ENCODE measurements around the gene XPR1. TPM values are rescaled to one million over a fixed set of nuclear protein-coding genes. Genes with fewer than 3 reads are reported as not detected.
"Not testable (repeated sequence)": the region's sequence is repeated elsewhere in the genome, so short reads cannot be mapped to it uniquely, and the experiment has no call there.

The XPR1 gene
- total RNA-seq, 1 donor: 31.8 TPM

DNA sequence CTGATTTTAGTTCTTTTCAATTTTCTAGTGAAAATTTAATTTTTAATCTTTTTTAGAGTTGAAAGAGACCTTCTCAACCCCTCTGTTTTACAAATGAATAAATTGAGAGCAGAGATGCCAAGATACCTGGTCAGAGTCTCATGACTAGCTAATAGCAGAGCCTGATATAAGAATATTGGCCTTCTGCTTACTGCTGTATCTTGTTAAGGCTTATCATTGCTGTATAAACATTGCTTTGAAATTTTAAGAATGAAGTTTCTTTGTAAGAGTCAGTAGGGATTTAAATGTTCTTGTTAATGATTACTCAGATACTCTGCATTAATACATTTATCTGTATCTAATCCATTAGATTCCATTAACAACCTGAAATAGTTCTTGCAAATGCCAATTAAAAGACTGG, 9.8 kb downstream of the XPR1 start:
- no peak overlapping the region for H3K4me3 ChIP-seq (ENCODE audit: low read depth, low read length)
- TF ChIP-seq, protein P1, sequence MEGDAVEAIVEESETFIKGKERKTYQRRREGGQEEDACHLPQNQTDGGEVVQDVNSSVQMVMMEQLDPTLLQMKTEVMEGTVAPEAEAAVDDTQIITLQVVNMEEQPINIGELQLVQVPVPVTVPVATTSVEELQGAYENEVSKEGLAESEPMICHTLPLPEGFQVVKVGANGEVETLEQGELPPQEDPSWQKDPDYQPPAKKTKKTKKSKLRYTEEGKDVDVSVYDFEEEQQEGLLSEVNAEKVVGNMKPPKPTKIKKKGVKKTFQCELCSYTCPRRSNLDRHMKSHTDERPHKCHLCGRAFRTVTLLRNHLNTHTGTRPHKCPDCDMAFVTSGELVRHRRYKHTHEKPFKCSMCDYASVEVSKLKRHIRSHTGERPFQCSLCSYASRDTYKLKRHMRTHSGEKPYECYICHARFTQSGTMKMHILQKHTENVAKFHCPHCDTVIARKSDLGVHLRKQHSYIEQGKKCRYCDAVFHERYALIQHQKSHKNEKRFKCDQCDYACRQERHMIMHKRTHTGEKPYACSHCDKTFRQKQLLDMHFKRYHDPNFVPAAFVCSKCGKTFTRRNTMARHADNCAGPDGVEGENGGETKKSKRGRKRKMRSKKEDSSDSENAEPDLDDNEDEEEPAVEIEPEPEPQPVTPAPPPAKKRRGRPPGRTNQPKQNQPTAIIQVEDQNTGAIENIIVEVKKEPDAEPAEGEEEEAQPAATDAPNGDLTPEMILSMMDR (IDR thresholded peaks at IDR 0.05; ENCODE audit: insufficient read depth, low read length): no peak
- DNase-seq (ENCODE audit: low read depth): no peak

DNA sequence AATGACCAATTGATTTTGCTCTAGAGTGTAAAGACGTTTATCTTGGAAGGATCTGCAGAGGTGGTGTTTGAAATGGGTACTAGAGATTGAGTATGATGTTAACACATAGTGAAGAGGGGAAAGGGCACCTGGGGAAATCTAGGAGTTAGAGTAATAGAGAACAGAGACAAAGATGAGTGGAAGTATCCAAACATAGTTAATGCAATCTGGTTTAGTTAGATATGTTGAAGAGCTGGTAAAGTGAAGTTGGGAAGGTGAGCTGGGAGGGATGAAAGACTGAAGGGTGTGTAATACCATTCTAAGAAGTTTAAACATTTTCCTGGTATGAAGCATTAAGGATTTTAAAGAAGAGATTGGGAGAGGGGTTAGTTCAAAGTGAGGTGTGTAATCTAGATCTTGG, 11.0 kb downstream of the XPR1 start:
- no peak overlapping the region for H3K4me3 ChIP-seq (ENCODE audit: low read depth, low read length)
- TF ChIP-seq, protein P1 (IDR thresholded peaks at IDR 0.05; ENCODE audit: insufficient read depth, low read length): no peak
- no peak for DNase-seq (ENCODE audit: low read depth)

DNA sequence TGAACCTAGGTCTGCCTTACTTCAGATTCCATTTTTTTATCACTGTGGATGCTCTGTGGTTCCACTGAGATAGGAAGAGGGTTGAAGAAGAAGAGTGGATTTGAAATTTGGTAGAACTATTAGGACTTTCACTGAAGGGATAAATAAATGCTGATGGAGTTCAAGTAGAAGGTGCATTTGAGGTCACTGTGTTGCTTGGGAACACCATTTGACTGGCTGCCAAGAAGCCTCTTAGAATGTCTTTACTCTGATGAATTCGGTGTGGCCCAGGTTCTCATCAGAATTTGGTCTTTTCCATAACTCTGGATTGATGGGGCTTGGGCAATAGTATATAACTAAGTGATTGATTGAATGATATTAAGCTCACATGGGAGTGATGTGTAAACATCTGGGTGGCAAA, 11.9 kb downstream of the XPR1 start:
- TF ChIP-seq, protein P1 (IDR thresholded peaks at IDR 0.05; ENCODE audit: insufficient read depth, low read length): no peak
- DNase-seq (ENCODE audit: low read depth): peak; percentile 31
- no peak overlapping the region for H3K4me3 ChIP-seq (ENCODE audit: low read depth, low read length)

DNA sequence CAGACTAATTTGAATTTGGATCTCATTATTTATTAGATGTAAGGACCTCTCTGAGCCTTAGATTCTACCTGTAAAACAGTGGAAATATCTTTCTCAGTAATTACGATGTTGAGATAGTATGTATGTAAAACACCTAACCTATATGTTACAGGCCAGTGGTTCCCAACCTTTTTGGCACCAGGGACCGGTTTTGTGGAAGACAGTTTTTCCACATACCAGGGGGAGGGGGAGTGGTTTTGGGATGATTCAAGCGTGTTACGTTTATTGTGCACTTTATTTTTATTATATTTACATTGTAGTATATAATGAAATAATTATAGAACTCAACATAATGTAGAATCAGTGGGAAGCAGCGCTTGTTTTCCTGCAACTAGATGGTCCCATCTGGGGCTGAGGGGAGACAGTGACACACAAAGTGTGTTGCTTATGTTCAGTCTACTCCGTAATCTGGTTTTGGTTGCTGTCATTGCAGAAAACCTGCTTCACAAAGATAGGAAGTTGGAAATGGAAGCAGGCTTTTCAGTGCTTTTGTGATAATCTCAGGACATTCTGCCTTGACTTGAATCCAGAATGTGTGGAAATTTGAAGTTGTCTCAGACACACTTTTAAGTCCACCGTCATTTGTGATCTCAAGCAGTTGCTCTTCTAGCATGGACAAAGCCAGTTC, 12.8 kb downstream of the XPR1 start:
- H3K4me3 ChIP-seq (ENCODE audit: low read depth, low read length): no peak overlapping the region
- TF ChIP-seq, protein P1 (IDR thresholded peaks at IDR 0.05; ENCODE audit: insufficient read depth, low read length): no peak
- no peak for DNase-seq (ENCODE audit: low read depth)

DNA sequence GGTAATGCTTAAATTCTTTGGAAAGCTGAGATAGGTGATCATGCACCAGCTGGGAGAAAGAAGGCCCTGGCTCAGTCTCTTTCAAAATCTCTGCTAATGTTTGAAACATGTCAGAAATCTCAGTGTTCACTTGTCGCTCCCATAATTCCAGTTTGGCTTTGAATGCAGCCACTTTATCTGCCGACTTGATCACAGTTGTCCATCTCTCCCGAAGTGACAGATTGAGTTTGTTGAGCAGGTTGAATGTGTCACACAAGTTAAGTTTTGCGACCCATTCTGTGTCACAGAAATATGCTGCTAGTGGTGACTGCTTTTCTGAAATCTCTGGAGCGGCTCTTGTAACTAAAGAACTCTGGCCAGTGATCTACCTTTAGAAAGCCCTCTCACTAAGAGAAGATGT, 13.4 kb downstream of the XPR1 start:
- not testable (repeated sequence) for DNase-seq (ENCODE audit: low read depth); H3K4me3 ChIP-seq (ENCODE audit: low read depth, low read length)

DNA sequence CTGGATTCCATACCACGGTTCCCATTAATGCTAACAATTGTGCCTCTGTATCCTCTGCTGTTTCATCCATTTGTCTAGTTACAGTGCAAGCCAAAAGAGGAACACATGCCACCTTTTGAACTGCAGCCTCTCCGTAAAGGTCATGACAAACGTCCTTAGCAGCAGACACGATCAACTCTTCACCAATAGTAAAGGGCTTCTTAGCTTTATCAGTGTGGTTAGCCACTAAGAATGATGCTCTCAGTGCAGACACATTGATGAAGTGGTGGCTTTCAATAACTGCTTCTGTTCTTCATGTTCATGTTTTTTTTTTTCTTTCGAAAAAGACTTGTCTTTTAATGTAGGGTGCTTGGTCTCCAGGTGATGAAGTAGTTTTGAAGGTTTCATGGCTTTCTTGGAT, 14.3 kb downstream of the XPR1 start:
- H3K4me3 ChIP-seq (ENCODE audit: low read depth, low read length): no peak overlapping the region
- TF ChIP-seq, protein P1 (IDR thresholded peaks at IDR 0.05; ENCODE audit: insufficient read depth, low read length): no peak
- no peak for DNase-seq (ENCODE audit: low read depth)

DNA sequence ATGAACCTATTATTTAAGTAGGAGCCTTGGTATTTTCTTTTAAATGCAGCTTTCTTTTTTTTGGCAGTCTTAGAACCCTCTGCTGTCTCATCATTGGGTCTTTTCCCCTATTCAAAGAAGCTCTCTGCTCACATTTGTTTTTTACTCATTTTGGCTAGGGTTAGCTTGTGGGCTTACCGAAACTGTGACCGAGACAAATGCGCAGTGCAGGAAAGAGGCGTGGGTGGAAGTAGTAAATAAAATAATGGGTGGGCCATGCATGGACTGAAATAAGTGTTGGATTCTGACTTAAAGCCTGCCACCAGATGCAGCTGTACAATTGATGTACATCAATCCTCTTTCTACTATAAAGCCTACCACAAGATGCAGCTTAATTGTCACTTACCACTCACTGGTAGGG, 14.7 kb downstream of the XPR1 start:
- no peak for DNase-seq (ENCODE audit: low read depth)
- TF ChIP-seq, protein P1 (IDR thresholded peaks at IDR 0.05; ENCODE audit: insufficient read depth, low read length): no peak
- H3K4me3 ChIP-seq (ENCODE audit: low read depth, low read length): no peak overlapping the region

All from fibroblast of the aortic adventitia (primary cell).